GM19372 (cell line): Measurements from ENCODE around the gene COMMD7.
"Not testable (repeated sequence)": the region's sequence is repeated elsewhere in the genome, so short reads cannot be mapped to it uniquely, and the experiment has no call there.

Experiments
- ATAC-seq: cut with Tn5 transposase; IDR thresholded peaks from one replicate; pipeline ENCODE4 v1.9.1; 2021; ENCODE audit warnings: mild to moderate bottlenecking, low read depth, moderate library complexity; ENCODE audit not compliant: unreplicated experiment

The COMMD7 gene

GRCh38 chr20:32767418-32768198, 24.3 kb upstream of the COMMD7 start:
- ATAC-seq, result no peak

GRCh38 chr20:32765230-32765875, 22.1 kb upstream of the COMMD7 start:
- not testable (repeated sequence) for ATAC-seq

DNA sequence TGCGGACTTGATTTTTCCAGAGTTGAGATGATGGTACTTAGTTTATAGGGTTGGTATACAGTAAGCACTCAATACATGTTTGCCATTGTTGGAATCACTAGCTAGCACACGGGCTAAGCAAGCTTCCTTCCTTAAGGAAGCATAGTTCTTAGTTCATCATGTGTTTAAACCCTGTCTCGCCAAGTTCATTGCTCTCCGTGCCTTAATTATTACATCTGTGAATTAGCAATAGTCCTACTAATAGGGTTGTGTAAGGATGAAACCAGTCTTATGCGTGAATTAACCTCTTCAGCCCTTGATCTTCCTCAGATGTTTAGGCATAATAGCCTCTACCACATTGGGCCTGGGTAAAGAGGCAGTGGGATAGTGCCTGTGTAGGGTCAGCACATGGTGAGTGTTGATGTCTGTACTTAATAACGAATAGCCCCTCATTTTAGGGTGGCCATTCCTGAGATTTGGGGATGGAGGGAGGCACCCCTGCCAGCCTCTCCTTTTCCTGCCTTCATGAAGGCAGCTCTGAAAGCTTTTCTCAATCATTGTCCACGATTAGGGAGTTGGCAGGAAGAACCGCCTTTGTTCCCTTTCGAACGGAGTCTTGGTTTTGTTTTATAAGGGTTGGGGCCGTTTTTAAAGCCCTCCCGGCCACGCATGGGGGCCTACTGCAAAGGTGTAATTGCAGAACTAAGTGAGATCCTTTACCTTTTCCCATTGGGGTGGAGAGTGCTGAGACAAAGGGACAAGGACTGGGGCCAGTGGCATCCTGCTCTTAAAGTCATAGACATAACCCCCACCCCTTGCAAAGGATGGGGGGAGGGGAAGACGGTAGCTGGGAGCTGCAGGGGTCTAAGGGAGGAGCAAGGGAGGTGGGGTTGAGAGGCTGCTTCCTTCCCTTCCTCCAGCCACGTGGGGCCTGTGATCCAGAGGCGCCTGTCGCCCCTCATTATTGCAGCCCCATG, 21.0 kb upstream of the COMMD7 start:
- no peak for ATAC-seq

- ATAC-seq, result no peak
Measured at GRCh38 chr20:32763202-32764004, 20.1 kb upstream of the COMMD7 start.

- peak; percentile 6 for ATAC-seq
Measured at GRCh38 chr20:32762754-32763201, 19.5 kb upstream of the COMMD7 start.

DNA sequence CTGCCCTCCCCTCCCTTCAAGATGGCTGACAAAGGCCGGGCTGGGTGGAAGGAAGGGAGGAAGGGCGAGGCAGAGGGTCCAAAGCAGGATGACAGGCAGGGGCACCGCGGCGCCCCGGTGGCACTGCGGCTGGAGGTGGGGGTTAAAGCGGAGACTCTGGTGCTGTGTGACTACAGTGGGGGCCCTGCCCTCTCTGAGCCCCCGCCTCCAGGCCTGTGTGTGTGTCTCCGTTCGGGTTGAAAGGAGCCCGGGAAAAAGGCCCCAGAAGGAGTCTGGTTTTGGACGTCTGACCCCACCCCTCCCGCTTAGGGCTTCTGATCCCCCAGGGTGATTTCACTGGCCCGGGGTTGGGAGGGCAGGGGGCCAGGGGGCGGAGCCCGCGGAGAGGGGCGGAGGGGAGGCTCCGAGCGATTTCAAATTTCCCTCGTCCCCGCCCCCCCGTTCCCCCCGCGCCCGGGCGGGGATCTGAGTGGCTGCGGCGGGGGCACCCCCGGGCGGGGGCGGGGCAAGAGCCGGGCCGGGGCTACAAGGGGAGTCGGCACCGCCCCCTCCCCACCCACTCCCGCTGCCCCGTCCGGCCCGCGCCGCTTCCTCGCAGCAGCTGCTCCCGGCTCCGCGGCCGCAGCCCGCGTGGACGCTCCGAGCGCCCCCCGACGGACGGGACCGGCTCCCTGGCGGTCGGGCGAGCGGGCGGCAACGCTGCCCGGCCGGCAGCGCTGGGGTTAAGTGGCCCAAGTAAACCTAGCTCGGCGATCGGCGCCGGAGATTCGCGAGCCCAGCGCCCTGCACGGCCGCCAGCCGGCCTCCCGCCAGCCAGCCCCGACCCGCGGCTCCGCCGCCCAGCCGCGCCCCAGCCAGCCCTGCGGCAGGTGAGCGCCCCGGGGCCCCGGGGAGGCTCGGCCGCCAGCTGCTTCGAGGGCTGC, 18.8 kb upstream of the COMMD7 start, which contains the start of gene DNMT3B:
Gene DNMT3B, plus strand, starts transcription at position 555 of the 923 bp plus-strand sequence. CDS start 17,939 bp downstream, outside the sequence.
- peak; percentile 61 for ATAC-seq

GRCh38 chr20:32761417-32761830, 18.2 kb upstream of the COMMD7 start:
- no peak for ATAC-seq

DNA sequence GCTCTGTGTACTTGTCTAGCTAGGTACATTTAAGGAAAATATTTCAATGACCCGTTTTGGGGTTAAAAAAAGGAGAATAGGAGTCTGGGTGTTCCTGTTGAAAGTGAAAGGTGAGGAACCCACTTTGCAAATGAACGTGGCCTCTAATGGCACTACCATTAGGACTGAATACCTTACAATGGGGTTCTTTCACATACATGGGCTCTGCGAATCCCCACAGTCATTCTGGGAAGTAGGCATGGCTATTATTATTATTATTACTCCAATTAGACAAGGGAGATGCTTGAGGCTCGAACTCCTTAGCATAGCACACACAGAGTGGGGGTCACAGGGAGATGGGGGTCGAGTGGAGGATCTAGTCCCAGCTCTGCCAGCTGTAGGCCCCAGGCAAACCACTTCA, 12.9 kb upstream of the COMMD7 start:
- ATAC-seq, result no peak

GRCh38 chr20:32753731-32754130, 10.5 kb upstream of the COMMD7 start:
- no peak for ATAC-seq

DNA sequence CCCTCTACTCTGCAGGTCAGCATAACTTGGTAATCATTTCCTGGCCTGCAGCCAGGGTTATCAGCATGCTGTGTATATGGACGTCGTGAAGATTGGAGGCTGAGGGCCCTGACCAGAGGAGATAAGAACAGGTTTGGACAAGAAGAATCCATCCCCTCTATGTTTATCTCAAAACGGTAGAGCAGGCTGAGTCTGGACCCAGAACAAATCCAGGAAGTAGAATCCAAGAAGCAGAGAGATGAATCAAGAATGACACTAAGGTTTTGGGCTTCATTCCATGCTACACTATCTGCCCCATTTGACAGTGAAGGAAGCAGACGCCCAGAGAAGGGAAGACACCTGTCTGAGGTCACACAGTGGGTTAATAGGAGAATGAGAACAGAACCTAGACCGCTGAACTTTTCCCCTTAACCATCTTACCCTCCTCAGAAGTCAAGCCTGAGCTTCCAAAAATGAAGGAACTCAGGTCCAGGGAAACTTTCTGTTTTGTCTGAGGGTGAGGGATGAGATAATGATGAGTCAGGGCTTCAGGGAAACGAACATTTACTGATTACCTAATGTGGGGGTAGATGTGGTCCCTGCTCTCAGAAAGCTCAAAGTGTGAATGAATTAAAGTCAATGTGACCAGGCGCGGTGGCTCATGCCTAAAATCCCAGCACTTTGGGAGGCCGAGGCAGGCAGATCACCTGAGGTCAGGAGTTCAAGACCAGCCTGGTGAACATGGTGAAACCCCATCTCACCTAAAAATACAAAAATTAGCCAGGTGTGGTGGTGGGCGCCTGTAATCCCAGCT, 9.4 kb upstream of the COMMD7 start:
- ATAC-seq, result no peak

GRCh38 chr20:32751702-32752457, 8.6 kb upstream of the COMMD7 start:
- no peak for ATAC-seq

GRCh38 chr20:32751293-32751692, 8.0 kb upstream of the COMMD7 start:
- ATAC-seq, result no peak

- ATAC-seq, result no peak
Measured at GRCh38 chr20:32749914-32750637, 6.8 kb upstream of the COMMD7 start.

GRCh38 chr20:32742322-32743236, 688 bp downstream of the COMMD7 start:
- ATAC-seq, result peak; percentile 11

DNA sequence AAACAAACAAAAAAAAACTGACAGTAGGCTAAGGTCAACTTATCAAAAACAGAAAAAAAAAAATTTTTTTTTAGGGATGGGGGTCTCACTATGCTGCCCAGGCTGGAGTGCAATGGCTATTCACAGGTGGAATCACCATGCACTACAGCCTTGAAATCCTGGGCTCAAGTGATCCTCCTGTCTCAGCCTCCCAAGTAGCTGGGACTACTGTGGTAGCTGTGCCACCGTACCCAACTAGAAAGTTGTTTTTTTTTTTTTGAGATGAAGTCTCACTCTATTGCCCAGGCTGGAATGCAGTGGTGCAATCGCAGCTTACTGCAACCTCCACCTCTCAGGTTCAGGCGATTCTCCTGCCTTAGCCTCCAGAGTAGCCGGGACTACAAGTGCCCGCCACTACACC, 2.1 kb downstream of the COMMD7 start:
- ATAC-seq, result no peak
